ENCODE data around the gene CES1. TPM values are rescaled to one million over a fixed set of nuclear protein-coding genes. Genes with fewer than 3 reads are reported as not detected.
"Not testable (repeated sequence)": the region's sequence is repeated elsewhere in the genome, so short reads cannot be mapped to it uniquely, and the experiment has no call there.

CES1 gene
- total RNA-seq, 1 experiment from 2014 or later, result 625 TPM

- ChIA-PET POLR2A (ENCODE audit: low non-redundant PET) (no interaction called here), CTCF (no interaction called here)
- DNase-seq (ENCODE audit: low spot score), result peak; percentile 21
- no peaks in the 10 kb centered on the region for H3K9me3 ChIP-seq (ENCODE audit: low read depth, low read length, poor library complexity, severe bottlenecking)
- H3K4me3 ChIP-seq (ENCODE audit: low read depth, low read length, poor library complexity, severe bottlenecking), result no peak overlapping the region
- no TSS peak for BruUV-seq (replicated peaks)
- H3K27me3 ChIP-seq (replicated peaks; ENCODE audit: insufficient read depth, low read depth, low read length, poor library complexity), result no peaks in the 10 kb centered on the region
- TF ChIP-seq CTCF (conservative IDR thresholded peaks at IDR 0.05; ENCODE audit: low read depth, low read length), result no peak
- TF ChIP-seq EZH2 (IDR thresholded peaks at IDR 0.05; ENCODE audit: borderline replicate concordance, low read depth, low read length, poor library complexity, severe bottlenecking), result no peak
- H3K27ac ChIP-seq (ENCODE audit: low read depth, low read length, poor library complexity, severe bottlenecking), result peak overlapping the region; percentile 93
- peaks cover 13% of the 10 kb centered on the region for H3K4me1 ChIP-seq (ENCODE audit: insufficient read depth, low read length, poor library complexity, severe bottlenecking)
- intact Hi-C loops (cut with micrococcal nuclease; ENCODE audit: unreplicated experiment), result no loop called here
- no peaks in the 10 kb centered on the region for H3K36me3 ChIP-seq (ENCODE audit: insufficient read depth, low read length, poor library complexity, severe bottlenecking)
Measured at GRCh38 chr16:55834049-55834448, 1.2 kb upstream of the CES1 start.

GRCh38 chr16:55832425-55832772, 497 bp downstream of the CES1 start:
- TF ChIP-seq EZH2 (IDR thresholded peaks at IDR 0.05; ENCODE audit: borderline replicate concordance, low read depth, low read length, poor library complexity, severe bottlenecking), result no peak
- TF ChIP-seq CTCF (conservative IDR thresholded peaks at IDR 0.05; ENCODE audit: low read depth, low read length), result no peak
- intact Hi-C loops (cut with micrococcal nuclease; ENCODE audit: unreplicated experiment), result loop anchor here (2.0 kb wide), 1 partner anchor 72 kb away; no protein-coding TSS in a partner anchor
- Histone ChIP-seq H3K27ac (ENCODE audit: low read depth, low read length, poor library complexity, severe bottlenecking) (peak overlapping the region; percentile 93), H3K27me3 (replicated peaks; ENCODE audit: insufficient read depth, low read depth, low read length, poor library complexity) (no peaks in the 10 kb centered on the region), H3K36me3 (ENCODE audit: insufficient read depth, low read length, poor library complexity, severe bottlenecking) (peaks cover 14% of the 10 kb centered on the region), H3K4me1 (ENCODE audit: insufficient read depth, low read length, poor library complexity, severe bottlenecking) (peaks cover 13% of the 10 kb centered on the region), H3K9me3 (ENCODE audit: low read depth, low read length, poor library complexity, severe bottlenecking) (no peaks in the 10 kb centered on the region), H3K4me3 (ENCODE audit: low read depth, low read length, poor library complexity, severe bottlenecking) (peak overlapping the region; percentile 72)
- TSS peak; percentile 53 for BruUV-seq (replicated peaks)
- peak; percentile 40 for DNase-seq (ENCODE audit: low spot score)
- POLR2A ChIA-PET (ENCODE audit: low non-redundant PET), result interaction anchor here (0.6 kb wide), 1 partner anchor 947 kb away, joined by 3 read pairs; no protein-coding TSS in a partner anchor
- CTCF ChIA-PET, result no interaction called here

GRCh38 chr16:55830658-55831294, 2.1 kb downstream of the CES1 start:
- POLR2A ChIA-PET (ENCODE audit: low non-redundant PET), result no interaction called here
- intact Hi-C loops (cut with micrococcal nuclease; ENCODE audit: unreplicated experiment), result no loop called here
- no TSS peak for BruUV-seq (replicated peaks)

GRCh38 chr16:55829232-55829631, 3.7 kb downstream of the CES1 start:
- DNase-seq (ENCODE audit: low spot score); H3K9me3 ChIP-seq (ENCODE audit: low read depth, low read length, poor library complexity, severe bottlenecking); H3K27me3 ChIP-seq (replicated peaks; ENCODE audit: insufficient read depth, low read depth, low read length, poor library complexity); H3K4me1 ChIP-seq (ENCODE audit: insufficient read depth, low read length, poor library complexity, severe bottlenecking); BruUV-seq (replicated peaks); POLR2A ChIA-PET (ENCODE audit: low non-redundant PET); intact Hi-C loops (cut with micrococcal nuclease; ENCODE audit: unreplicated experiment); CTCF ChIA-PET; H3K27ac ChIP-seq (ENCODE audit: low read depth, low read length, poor library complexity, severe bottlenecking): not testable (repeated sequence)
- peaks cover 36% of the 10 kb centered on the region for H3K36me3 ChIP-seq (ENCODE audit: insufficient read depth, low read length, poor library complexity, severe bottlenecking)
- H3K4me3 ChIP-seq (ENCODE audit: low read depth, low read length, poor library complexity, severe bottlenecking), result peak overlapping the region; percentile 41

More at GRCh38 chr16:55830658-55831294, 2.1 kb downstream of the CES1 start:
- CTCF ChIA-PET, result interaction anchor here (0.7 kb wide), 1 partner anchor 902 kb away, joined by 4 read pairs; no protein-coding TSS in a partner anchor
- no peak for TF ChIP-seq EZH2 (IDR thresholded peaks at IDR 0.05; ENCODE audit: borderline replicate concordance, low read depth, low read length, poor library complexity, severe bottlenecking)
- no peak for TF ChIP-seq CTCF (conservative IDR thresholded peaks at IDR 0.05; ENCODE audit: low read depth, low read length)
- Histone ChIP-seq H3K36me3 (ENCODE audit: insufficient read depth, low read length, poor library complexity, severe bottlenecking) (peaks cover 22% of the 10 kb centered on the region), H3K4me1 (ENCODE audit: insufficient read depth, low read length, poor library complexity, severe bottlenecking) (peaks cover 2% of the 10 kb centered on the region), H3K27me3 (replicated peaks; ENCODE audit: insufficient read depth, low read depth, low read length, poor library complexity) (no peaks in the 10 kb centered on the region), H3K9me3 (ENCODE audit: low read depth, low read length, poor library complexity, severe bottlenecking) (no peaks in the 10 kb centered on the region), H3K27ac (ENCODE audit: low read depth, low read length, poor library complexity, severe bottlenecking) (peak overlapping the region; percentile 46), H3K4me3 (ENCODE audit: low read depth, low read length, poor library complexity, severe bottlenecking) (peak overlapping the region; percentile 41)
- peak; percentile 31 for DNase-seq (ENCODE audit: low spot score)
